ENCODE measurements around the gene EXOC4.

EXOC4 gene

DNA sequence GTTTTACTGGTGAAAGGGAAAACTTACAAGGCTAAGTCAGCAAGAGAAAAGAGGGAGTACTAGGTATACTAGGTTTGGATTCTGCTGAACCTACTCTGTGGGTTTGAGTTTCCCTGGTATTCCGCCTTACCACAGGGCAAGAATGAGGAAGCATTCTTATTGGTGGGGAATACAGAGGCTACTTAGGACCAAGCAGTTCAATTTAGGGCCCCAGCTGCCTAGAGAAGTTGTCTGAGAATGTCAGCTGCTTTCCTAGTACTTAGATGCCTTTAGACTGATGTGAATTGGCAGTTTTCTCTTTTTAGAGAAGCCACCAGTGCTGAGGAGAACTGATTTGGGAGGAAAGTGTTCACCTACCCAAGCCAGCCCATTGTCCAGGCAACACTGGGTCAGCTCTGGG, 465.3 kb downstream of the EXOC4 start:
- no peak overlapping the region for H3K4me3 ChIP-seq (replicated peaks; ENCODE audit: low read depth, low read length)
- TF ChIP-seq, protein P1, sequence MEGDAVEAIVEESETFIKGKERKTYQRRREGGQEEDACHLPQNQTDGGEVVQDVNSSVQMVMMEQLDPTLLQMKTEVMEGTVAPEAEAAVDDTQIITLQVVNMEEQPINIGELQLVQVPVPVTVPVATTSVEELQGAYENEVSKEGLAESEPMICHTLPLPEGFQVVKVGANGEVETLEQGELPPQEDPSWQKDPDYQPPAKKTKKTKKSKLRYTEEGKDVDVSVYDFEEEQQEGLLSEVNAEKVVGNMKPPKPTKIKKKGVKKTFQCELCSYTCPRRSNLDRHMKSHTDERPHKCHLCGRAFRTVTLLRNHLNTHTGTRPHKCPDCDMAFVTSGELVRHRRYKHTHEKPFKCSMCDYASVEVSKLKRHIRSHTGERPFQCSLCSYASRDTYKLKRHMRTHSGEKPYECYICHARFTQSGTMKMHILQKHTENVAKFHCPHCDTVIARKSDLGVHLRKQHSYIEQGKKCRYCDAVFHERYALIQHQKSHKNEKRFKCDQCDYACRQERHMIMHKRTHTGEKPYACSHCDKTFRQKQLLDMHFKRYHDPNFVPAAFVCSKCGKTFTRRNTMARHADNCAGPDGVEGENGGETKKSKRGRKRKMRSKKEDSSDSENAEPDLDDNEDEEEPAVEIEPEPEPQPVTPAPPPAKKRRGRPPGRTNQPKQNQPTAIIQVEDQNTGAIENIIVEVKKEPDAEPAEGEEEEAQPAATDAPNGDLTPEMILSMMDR (IDR thresholded peaks at IDR 0.05; ENCODE audit: low read length, missing control alignments), result no peak

DNA sequence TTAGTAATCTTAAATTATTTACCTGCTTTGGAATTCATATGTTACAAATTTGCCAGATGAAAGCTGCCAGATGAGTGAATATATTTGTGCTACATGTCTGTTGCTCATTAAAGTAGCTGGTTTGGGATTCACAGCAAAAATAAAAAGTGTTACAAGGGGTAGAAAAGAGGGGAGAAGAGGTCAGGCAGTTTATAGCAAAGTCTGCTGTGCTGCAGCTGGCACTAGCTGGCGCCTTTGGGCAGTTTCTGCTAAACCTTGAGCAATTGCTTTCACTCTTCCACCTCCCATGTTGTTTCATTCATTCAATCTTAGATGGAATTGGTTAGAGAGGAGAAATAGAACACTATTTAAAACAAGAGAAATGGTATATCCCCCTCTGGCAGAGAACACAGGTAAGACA, 470.2 kb downstream of the EXOC4 start:
- H3K4me3 ChIP-seq (replicated peaks; ENCODE audit: low read depth, low read length), result no peak overlapping the region
- DNase-seq (ENCODE audit: low read depth), result no peak
- TF ChIP-seq, protein P1 (IDR thresholded peaks at IDR 0.05; ENCODE audit: low read length, missing control alignments), result no peak

More for the DNA sequence above, 465.3 kb downstream of the EXOC4 start:
- no peak for DNase-seq (ENCODE audit: low read depth)

DNA sequence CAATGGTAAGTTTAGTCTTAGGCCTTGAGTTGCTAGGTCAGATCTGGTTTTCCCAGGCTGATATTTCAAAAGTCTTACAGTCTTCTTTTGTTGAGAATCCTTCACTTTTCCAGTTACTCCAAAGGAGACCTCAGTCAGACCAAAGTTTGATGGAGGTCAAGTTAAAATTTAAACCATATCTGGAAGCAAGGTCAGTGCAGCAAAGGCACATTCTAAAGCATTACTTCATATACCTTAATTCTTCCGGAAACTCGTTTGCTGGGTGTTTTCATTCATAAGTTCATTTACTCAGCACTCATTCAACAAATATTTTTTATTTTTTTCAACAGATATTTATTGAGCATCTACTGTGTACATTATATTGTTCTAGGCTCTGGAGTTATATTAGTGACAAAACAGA, 471.3 kb downstream of the EXOC4 start:
- no peak for DNase-seq (ENCODE audit: low read depth)
- TF ChIP-seq, protein P1 (IDR thresholded peaks at IDR 0.05; ENCODE audit: low read length, missing control alignments), result no peak
- H3K4me3 ChIP-seq (replicated peaks; ENCODE audit: low read depth, low read length), result no peak overlapping the region

DNA sequence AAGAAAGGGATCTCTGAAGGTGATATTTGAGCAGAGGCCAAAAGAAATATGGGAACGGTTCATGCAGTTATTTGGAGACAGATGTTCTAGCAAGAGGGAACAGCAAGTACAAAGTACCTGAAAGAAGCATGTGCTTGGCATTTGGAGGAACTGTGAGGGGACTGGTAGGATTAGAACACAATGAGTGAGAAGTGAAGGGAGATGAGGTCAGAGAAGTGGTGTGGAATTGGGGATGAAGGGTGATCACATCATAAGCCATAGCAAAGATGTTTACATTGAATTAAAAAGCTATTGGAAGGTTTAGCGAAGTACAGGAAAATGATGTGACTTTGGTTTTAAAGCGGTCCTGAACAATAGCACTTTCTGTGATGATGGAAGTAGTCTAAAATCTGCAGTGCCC, 471.8 kb downstream of the EXOC4 start:
- TF ChIP-seq, protein P1 (IDR thresholded peaks at IDR 0.05; ENCODE audit: low read length, missing control alignments), result no peak

DNA sequence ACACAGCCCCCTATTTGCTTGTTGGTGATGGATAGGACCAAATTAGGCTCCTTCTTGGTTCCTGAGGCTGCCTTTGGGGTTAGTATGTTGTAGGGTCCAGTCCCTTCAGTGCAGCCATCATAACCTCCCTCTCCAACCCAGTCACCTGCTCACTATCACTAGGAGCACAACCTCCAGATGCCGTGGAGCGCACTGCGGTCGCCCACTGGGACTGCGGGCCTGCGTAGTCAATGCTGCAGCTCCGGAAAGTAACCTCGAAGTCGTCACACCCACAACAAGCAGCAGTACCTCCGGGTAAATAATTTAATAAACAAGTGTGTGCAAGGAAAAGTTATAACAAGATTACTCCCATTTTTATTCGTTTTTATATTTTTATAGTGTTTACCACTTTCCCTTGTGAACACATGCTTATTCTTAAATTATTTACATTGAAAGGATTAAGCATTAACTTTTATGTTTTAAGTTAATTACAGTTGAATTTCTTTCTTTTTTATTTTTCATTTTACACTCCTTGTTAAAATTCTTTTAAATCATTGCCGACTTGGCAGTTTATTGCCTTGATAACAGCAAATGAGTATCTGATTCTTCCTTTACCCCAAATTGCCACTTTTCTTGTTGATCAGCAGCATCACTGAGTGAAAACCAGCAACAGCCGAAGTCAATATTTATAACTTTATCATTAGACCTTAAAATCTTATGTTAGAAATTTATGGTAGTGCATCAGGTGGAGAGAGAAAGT, 474.8 kb downstream of the EXOC4 start:
- no peak overlapping the region for H3K4me3 ChIP-seq (replicated peaks; ENCODE audit: low read depth, low read length)
- no peak for DNase-seq (ENCODE audit: low read depth)
- TF ChIP-seq, protein P1 (IDR thresholded peaks at IDR 0.05; ENCODE audit: low read length, missing control alignments), result no peak

More for the DNA sequence above, 471.8 kb downstream of the EXOC4 start:
- no peak overlapping the region for H3K4me3 ChIP-seq (replicated peaks; ENCODE audit: low read depth, low read length)
- no peak for DNase-seq (ENCODE audit: low read depth)

DNA sequence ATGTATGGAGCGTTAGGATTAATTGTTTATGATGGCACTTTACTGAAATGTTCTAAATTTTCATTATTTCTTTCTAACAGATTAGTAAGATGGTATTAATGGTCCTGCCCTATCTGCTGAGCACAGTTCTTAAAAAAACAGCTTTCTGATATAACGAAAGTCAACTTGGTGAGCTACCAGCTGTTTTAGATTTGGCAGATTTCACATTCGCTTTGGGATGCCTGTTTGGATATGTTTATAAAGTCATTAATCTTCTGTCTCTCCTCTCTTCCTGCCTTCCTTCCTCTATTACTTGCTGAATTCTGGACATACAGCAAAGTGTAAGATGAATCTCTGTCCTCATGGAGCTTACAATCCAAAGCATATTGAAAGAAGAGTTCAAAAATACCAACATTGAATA, 477.5 kb downstream of the EXOC4 start:
- no peak overlapping the region for H3K4me3 ChIP-seq (replicated peaks; ENCODE audit: low read depth, low read length)
- no peak for DNase-seq (ENCODE audit: low read depth)

More for the DNA sequence above, 477.5 kb downstream of the EXOC4 start:
- TF ChIP-seq, protein P1 (IDR thresholded peaks at IDR 0.05; ENCODE audit: low read length, missing control alignments), result no peak
